GM23338 (cell line): ENCODE measurements around the gene DGKG. TPM values are rescaled to one million over a fixed set of nuclear protein-coding genes. Genes with fewer than 3 reads are reported as not detected.

ENCODE experiments used
- ATAC-seq: fragments of 200-7000 bp; cut with Tn5 transposase; 3 replicates; pipeline ENCODE4 v1.9.1; 2020
- DNase-seq: peaks from one replicate; pipeline ENCODE4 v3.0.0-alpha.2; 2015; ENCODE audit warnings: low spot score
- H2AFZ ChIP-seq: fragments of 200-600 bp; sonication (generic); 2 replicates; pipeline ENCODE4 v1.8.0; 2016; ENCODE audit warnings: antibody characterized with exemption, mild to moderate bottlenecking, moderate library complexity
- H3F3A ChIP-seq: fragments of 200-600 bp; sonication (generic); replicated peaks from 2 replicates; pipeline ENCODE4 v1.8.0; 2017; ENCODE audit warnings: antibody characterized with exemption, mixed run types, low read depth
- H3K27ac ChIP-seq: fragments of 200-600 bp; sonication (generic); 2 replicates; pipeline ENCODE4 v1.6.1; 2016; ENCODE audit warnings: low read depth
- H3K27me3 ChIP-seq: fragments of 200-600 bp; sonication (generic); 2 replicates; pipeline ENCODE4 v1.8.0; 2016; ENCODE audit warnings: mild to moderate bottlenecking, mixed run types, moderate library complexity; ENCODE audit not compliant: insufficient read depth
- H3K36me3 ChIP-seq: fragments of 200-600 bp; sonication (generic); 2 replicates; pipeline ENCODE4 v1.8.0; 2016; ENCODE audit warnings: mild to moderate bottlenecking; ENCODE audit not compliant: insufficient read depth
- H3K4me1 ChIP-seq: fragments of 200-600 bp; sonication (generic); 2 replicates; pipeline ENCODE4 v1.8.0; 2016; ENCODE audit warnings: mild to moderate bottlenecking, moderate library complexity; ENCODE audit not compliant: insufficient read depth
- H3K4me2 ChIP-seq: fragments of 200-600 bp; sonication (generic); 2 replicates; pipeline ENCODE4 v1.7.1; 2017; ENCODE audit warnings: mixed run types
- H3K4me3 ChIP-seq: fragments of 200-600 bp; sonication (generic); 2 replicates; pipeline ENCODE4 v1.6.1; 2016; ENCODE audit warnings: mixed run types
- H3K79me2 ChIP-seq: fragments of 200-600 bp; sonication (generic); replicated peaks from 2 replicates; pipeline ENCODE4 v1.8.0; 2017; ENCODE audit warnings: mild to moderate bottlenecking; ENCODE audit not compliant: insufficient read depth
- H3K9me2 ChIP-seq: fragments of 200-600 bp; sonication (generic); 2 replicates; pipeline ENCODE4 v1.8.0; 2017; ENCODE audit not compliant: insufficient read depth
- H4K20me1 ChIP-seq: fragments of 200-600 bp; sonication (generic); replicated peaks from 2 replicates; pipeline ENCODE4 v1.8.0; 2017; ENCODE audit warnings: mild to moderate bottlenecking; ENCODE audit not compliant: insufficient read depth
- H3K27ac Mint-ChIP-seq: 2 replicates; pipeline ENCODE4 v1.8.0; 2020; ENCODE audit warnings: inconsistent platforms, mild to moderate bottlenecking, moderate library complexity, mixed read lengths
- H3K27me3 Mint-ChIP-seq: 3 replicates; pipeline ENCODE4 v1.8.0; 2022; ENCODE audit warnings: low read depth, mild to moderate bottlenecking, moderate library complexity, mixed read lengths, inconsistent platforms; ENCODE audit not compliant: insufficient read depth, poor library complexity
- H3K36me3 Mint-ChIP-seq: 3 replicates; pipeline ENCODE4 v1.8.0; 2021; ENCODE audit warnings: low read depth, mild to moderate bottlenecking, inconsistent platforms, moderate library complexity, mixed read lengths
- H3K4me1 Mint-ChIP-seq: 3 replicates; pipeline ENCODE4 v1.8.0; 2020; ENCODE audit warnings: mild to moderate bottlenecking, inconsistent platforms, mixed read lengths
- H3K4me3 Mint-ChIP-seq: 3 replicates; pipeline ENCODE4 v1.8.0; 2021; ENCODE audit warnings: moderate library complexity, mild to moderate bottlenecking, inconsistent platforms, mixed read lengths
- H3K9me3 Mint-ChIP-seq: 3 replicates; pipeline ENCODE4 v1.8.0; 2020; ENCODE audit warnings: moderate library complexity, mild to moderate bottlenecking, inconsistent platforms, mixed read lengths
- CREB1 ChIP-seq: fragments of 250-450 bp; sonication (Bioruptor Pico); IDR thresholded peaks from 2 replicates; pipeline ENCODE4 v1.5.0; 2020; ENCODE audit warnings: low read depth, mild to moderate bottlenecking, moderate library complexity
- EZH2 ChIP-seq: fragments of 200-600 bp; sonication (generic); IDR thresholded peaks from one replicate; pipeline ENCODE4 v1.8.0; 2017; ENCODE audit warnings: antibody characterized with exemption, mild to moderate bottlenecking, low read depth; ENCODE audit not compliant: unreplicated experiment
- EZH2phosphoT487 ChIP-seq: fragments of 200-600 bp; sonication (generic); IDR thresholded peaks from one replicate; pipeline ENCODE4 v1.8.1; 2018; ENCODE audit warnings: antibody characterized with exemption; ENCODE audit not compliant: unreplicated experiment
- JUNB ChIP-seq: IDR thresholded peaks from one replicate; pipeline ENCODE4 v1.6.1; 2016; ENCODE audit warnings: antibody characterized with exemption; ENCODE audit not compliant: unreplicated experiment
- NANOG ChIP-seq: IDR thresholded peaks from 2 replicates; pipeline ENCODE4 v1.6.1; 2016; ENCODE audit warnings: antibody characterized with exemption, borderline replicate concordance
- POLR2AphosphoS5 ChIP-seq: IDR thresholded peaks from 2 replicates; pipeline ENCODE4 v1.6.1; 2016; ENCODE audit warnings: antibody characterized with exemption, low read depth
- REST ChIP-seq: IDR thresholded peaks from one replicate; pipeline ENCODE4 v1.6.1; 2018; ENCODE audit warnings: antibody characterized with exemption; ENCODE audit not compliant: unreplicated experiment
- STAT1 ChIP-seq: IDR thresholded peaks from one replicate; pipeline ENCODE4 v1.6.1; 2016; ENCODE audit warnings: antibody characterized with exemption; ENCODE audit not compliant: unreplicated experiment
- ZNF114 ChIP-seq: fragments of 250-450 bp; sonication (Bioruptor Pico); IDR thresholded peaks from 2 replicates; pipeline ENCODE4 v1.5.0; 2020; ENCODE audit warnings: mild to moderate bottlenecking, moderate library complexity
- ZNF331 ChIP-seq: fragments of 250-450 bp; sonication (Bioruptor Pico); IDR thresholded peaks from 2 replicates; pipeline ENCODE4 v1.5.0; 2020; ENCODE audit warnings: low read depth, mild to moderate bottlenecking, moderate library complexity
- polyA plus RNA-seq: library from polyadenylated mRNA; unstranded; fragments of >200 nt; fragmentation: Nextera tagmentation; extraction: Ambion mirVana; gene quantifications from 2 replicates; pipeline ENCODE4 v1.2.1, GENCODE V29; 2016
- total RNA-seq: library from RNA; depleted of rRNA; stranded (reverse); fragments of >200 nt; shearing (Covaris generic); gene quantifications from 2 replicates; pipeline ENCODE4 v1.2.3, GENCODE V29; 2014
- TF ChIP-seq, protein P1 (sequence below): fragments of 250-450 bp; sonication (Bioruptor Pico); IDR thresholded peaks from 2 replicates; pipeline ENCODE4 v1.5.0; 2020; ENCODE audit warnings: mild to moderate bottlenecking, moderate library complexity
- TF ChIP-seq, protein P2 (sequence below): IDR thresholded peaks from 2 replicates; pipeline ENCODE4 v1.6.1; 2016; ENCODE audit warnings: antibody characterized with exemption
- TF ChIP-seq, protein P3 (sequence below), 2 experiments: fragments of 200-600 bp in 1 of 2; sonication (generic) in 1 of 2; conservative IDR thresholded peaks; 2 replicates each; pipeline versions ENCODE4 v1.5.1 to v1.6.1; 2016 to 2017; ENCODE audit warnings: antibody characterized with exemption in 2 of 2, low read depth in 2 of 2, mild to moderate bottlenecking in 2 of 2, moderate library complexity in 1 of 2

Gene DGKG
- total and polyA plus RNA-seq, 2 experiments from 2014 or later = 0.14 to 0.31 TPM

DNA sequence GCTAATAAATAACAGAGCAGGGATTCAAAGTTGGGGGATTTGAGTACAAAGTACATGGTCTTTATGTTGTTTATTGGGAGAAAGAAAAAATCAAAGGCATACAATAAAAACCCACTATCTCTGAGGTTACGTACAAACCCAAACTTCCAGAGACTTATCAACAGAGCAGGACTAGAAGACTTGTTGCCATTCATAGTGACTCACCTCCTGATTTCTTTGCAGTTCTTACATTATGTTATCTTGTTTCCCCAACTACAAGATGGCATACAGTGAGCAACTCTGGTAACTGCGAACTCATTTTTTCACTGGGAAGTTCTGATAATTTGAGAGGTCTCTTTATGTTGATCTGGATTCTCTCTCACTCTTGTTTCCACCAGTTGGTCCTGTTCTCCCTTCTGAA is 172.5 kb downstream of the DGKG start:
- H3K4me1 Mint-ChIP-seq = peaks cover 11% of the 10 kb centered on the region; the same call in 2 of the 3 replicates
- H3K27me3 Mint-ChIP-seq = peaks cover 37% of the 10 kb centered on the region

More for the DNA sequence above, 172.5 kb downstream of the DGKG start:
- H3K9me3 Mint-ChIP-seq = no peaks in the 10 kb centered on the region
- Histone ChIP-seq H3K4me3 (no peak overlapping the region), H2AFZ (no peak overlapping the region), H3K27me3 (peaks cover 60% of the 10 kb centered on the region), H3K36me3 (no peaks in the 10 kb centered on the region), H3K79me2 (no peaks in the 10 kb centered on the region), H3K4me1 (peaks cover 8% of the 10 kb centered on the region), H3F3A (peaks cover 6% of the 10 kb centered on the region; the same call in 1 of the 2 replicates), H4K20me1 (0 out of 2 replicates have a peak, but pooled peaks cover 4% of the 10 kb centered on the region), H3K27ac (no peak overlapping the region), H3K9me2 (no peaks in the 10 kb centered on the region), H3K4me2 (no peak overlapping the region)
- ATAC-seq = no peak
- TF ChIP-seq NANOG (no peak), ZNF331 (CRISPR knock-in tag) (no peak), REST (no peak), POLR2AphosphoS5 (no peak), CREB1 (CRISPR knock-in tag) (no peak), ZNF114 (CRISPR knock-in tag) (no peak), EZH2phosphoT487 (no peak), JUNB (no peak), STAT1 (no peak), EZH2 (no peak)
- TF ChIP-seq, protein P1, sequence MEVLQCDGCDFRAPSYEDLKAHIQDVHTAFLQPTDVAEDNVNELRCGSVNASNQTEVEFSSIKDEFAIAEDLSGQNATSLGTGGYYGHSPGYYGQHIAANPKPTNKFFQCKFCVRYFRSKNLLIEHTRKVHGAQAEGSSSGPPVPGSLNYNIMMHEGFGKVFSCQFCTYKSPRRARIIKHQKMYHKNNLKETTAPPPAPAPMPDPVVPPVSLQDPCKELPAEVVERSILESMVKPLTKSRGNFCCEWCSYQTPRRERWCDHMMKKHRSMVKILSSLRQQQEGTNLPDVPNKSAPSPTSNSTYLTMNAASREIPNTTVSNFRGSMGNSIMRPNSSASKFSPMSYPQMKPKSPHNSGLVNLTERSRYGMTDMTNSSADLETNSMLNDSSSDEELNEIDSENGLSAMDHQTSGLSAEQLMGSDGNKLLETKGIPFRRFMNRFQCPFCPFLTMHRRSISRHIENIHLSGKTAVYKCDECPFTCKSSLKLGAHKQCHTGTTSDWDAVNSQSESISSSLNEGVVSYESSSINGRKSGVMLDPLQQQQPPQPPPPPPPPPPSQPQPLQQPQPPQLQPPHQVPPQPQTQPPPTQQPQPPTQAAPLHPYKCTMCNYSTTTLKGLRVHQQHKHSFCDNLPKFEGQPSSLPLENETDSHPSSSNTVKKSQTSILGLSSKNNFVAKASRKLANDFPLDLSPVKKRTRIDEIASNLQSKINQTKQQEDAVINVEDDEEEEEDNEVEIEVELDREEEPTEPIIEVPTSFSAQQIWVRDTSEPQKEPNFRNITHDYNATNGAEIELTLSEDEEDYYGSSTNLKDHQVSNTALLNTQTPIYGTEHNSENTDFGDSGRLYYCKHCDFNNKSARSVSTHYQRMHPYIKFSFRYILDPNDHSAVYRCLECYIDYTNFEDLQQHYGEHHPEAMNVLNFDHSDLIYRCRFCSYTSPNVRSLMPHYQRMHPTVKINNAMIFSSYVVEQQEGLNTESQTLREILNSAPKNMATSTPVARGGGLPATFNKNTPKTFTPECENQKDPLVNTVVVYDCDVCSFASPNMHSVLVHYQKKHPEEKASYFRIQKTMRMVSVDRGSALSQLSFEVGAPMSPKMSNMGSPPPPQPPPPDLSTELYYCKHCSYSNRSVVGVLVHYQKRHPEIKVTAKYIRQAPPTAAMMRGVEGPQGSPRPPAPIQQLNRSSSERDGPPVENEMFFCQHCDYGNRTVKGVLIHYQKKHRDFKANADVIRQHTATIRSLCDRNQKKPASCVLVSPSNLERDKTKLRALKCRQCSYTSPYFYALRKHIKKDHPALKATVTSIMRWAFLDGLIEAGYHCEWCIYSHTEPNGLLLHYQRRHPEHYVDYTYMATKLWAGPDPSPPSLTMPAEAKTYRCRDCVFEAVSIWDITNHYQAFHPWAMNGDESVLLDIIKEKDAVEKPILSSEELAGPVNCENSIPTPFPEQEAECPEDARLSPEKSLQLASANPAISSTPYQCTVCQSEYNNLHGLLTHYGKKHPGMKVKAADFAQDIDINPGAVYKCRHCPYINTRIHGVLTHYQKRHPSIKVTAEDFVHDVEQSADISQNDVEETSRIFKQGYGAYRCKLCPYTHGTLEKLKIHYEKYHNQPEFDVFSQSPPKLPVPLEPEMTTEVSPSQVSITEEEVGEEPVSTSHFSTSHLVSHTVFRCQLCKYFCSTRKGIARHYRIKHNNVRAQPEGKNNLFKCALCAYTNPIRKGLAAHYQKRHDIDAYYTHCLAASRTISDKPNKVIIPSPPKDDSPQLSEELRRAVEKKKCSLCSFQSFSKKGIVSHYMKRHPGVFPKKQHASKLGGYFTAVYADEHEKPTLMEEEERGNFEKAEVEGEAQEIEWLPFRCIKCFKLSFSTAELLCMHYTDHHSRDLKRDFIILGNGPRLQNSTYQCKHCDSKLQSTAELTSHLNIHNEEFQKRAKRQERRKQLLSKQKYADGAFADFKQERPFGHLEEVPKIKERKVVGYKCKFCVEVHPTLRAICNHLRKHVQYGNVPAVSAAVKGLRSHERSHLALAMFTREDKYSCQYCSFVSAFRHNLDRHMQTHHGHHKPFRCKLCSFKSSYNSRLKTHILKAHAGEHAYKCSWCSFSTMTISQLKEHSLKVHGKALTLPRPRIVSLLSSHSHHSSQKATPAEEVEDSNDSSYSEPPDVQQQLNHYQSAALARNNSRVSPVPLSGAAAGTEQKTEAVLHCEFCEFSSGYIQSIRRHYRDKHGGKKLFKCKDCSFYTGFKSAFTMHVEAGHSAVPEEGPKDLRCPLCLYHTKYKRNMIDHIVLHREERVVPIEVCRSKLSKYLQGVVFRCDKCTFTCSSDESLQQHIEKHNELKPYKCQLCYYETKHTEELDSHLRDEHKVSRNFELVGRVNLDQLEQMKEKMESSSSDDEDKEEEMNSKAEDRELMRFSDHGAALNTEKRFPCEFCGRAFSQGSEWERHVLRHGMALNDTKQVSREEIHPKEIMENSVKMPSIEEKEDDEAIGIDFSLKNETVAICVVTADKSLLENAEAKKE (CRISPR knock-in tag) = no peak
- TF ChIP-seq, protein P2, sequence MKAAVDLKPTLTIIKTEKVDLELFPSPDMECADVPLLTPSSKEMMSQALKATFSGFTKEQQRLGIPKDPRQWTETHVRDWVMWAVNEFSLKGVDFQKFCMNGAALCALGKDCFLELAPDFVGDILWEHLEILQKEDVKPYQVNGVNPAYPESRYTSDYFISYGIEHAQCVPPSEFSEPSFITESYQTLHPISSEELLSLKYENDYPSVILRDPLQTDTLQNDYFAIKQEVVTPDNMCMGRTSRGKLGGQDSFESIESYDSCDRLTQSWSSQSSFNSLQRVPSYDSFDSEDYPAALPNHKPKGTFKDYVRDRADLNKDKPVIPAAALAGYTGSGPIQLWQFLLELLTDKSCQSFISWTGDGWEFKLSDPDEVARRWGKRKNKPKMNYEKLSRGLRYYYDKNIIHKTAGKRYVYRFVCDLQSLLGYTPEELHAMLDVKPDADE = no peak
- TF ChIP-seq, protein P3, sequence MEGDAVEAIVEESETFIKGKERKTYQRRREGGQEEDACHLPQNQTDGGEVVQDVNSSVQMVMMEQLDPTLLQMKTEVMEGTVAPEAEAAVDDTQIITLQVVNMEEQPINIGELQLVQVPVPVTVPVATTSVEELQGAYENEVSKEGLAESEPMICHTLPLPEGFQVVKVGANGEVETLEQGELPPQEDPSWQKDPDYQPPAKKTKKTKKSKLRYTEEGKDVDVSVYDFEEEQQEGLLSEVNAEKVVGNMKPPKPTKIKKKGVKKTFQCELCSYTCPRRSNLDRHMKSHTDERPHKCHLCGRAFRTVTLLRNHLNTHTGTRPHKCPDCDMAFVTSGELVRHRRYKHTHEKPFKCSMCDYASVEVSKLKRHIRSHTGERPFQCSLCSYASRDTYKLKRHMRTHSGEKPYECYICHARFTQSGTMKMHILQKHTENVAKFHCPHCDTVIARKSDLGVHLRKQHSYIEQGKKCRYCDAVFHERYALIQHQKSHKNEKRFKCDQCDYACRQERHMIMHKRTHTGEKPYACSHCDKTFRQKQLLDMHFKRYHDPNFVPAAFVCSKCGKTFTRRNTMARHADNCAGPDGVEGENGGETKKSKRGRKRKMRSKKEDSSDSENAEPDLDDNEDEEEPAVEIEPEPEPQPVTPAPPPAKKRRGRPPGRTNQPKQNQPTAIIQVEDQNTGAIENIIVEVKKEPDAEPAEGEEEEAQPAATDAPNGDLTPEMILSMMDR (conservative IDR thresholded peaks at IDR 0.05; ENCODE audit: low read depth in 2 of 2) = no peak
- no peaks in the 10 kb centered on the region for H3K36me3 Mint-ChIP-seq
- no peak for DNase-seq
- H3K27ac Mint-ChIP-seq = no peak overlapping the region
- no peak overlapping the region for H3K4me3 Mint-ChIP-seq
